ENCODE data around the gene MRPS27. TPM values are rescaled to one million over a fixed set of nuclear protein-coding genes. Genes with fewer than 3 reads are reported as not detected.

Gene MRPS27
- total and polyA plus RNA-seq, 2 of the 13 experiments (the other 11 are each of a cell fraction or from before 2014, with no cell fraction given), result 71.8 to 115 TPM

DNA sequence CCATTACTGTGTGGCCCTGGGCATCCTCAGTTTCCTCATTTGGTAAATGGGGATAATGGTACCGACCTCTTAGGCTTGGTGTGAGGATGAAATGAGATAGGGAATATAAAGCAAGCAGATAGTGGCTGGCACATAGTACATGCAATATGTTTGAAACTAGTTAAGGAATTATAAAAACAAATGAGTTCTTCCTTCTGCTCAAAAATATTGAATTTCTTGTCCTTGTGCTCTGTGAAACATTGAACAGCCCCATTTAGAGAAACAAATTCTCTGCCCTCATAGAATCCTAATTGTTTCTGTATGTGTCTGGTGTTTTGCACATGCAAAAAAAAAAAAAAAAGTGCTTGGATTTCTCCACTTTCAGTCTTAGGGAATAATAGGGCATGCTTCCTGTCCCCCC, 39.8 kb upstream of the MRPS27 start:
- WGBS (ENCODE audit: low lambda C conversion rate), result 93% methylated on average over 1 of the region's 1 CpG
- Histone ChIP-seq H2AFZ (ENCODE audit: low read length) (no peak overlapping the region), H4K20me1 (ENCODE audit: insufficient read depth, low read length) (no peaks in the 10 kb centered on the region), H3K9me3 (ENCODE audit: low read length) (no peaks in the 10 kb centered on the region), H3K4me2 (ENCODE audit: low read depth, low read length) (no peak overlapping the region), H3K27me3 (ENCODE audit: control insufficient read depth in 1 of 2, insufficient read depth in 2 of 2, low read length in 2 of 2) (no peaks in the 10 kb centered on the region), H3K4me3 (replicated peaks in 1 of 3; ENCODE audit: insufficient read depth in 1 of 3, low read depth in 2 of 3, low read length in 3 of 3) (no peak overlapping the region), H3K79me2 (ENCODE audit: insufficient read depth, low read length) (no peaks in the 10 kb centered on the region), H3K4me1 (ENCODE audit: insufficient read depth, low read length) (no peaks in the 10 kb centered on the region), H3K27ac (ENCODE audit: extremely low read length, insufficient read depth, low read length) (no peak overlapping the region), H3K36me3 (replicated peaks in 1 of 2; ENCODE audit: control insufficient read depth in 1 of 2, insufficient read depth in 2 of 2, low read length in 2 of 2) (peaks cover 5 to 41% of the 10 kb centered on the region in 2 experiments), H3K9ac (ENCODE audit: insufficient read depth, low read depth, low read length) (no peak overlapping the region)
- ATAC-seq (no peak), DNase-seq (ENCODE audit: low spot score) (no peak), FAIRE-seq (no peak)
- intact Hi-C loops (cut with micrococcal nuclease; ENCODE audit: unreplicated experiment) (no loop called here), in situ Hi-C loops (cut with HindIII; ENCODE audit: extremely low pct_ligation_motif_present, low pct_unique_long_range_greater_than_20kb) (loop anchor here (10.0 kb wide), 1 partner anchor 455 kb away; the partner anchor contains the start of gene TNPO1)
- ChIA-PET POLR2A (interaction anchor here (0.7 kb wide), 1 partner anchor 20 kb away, joined by 3 read pairs; no protein-coding TSS in a partner anchor), CTCF (ENCODE audit: low intra/inter-chr PET ratio, low total read pairs) (no interaction called here)
- TF ChIP-seq NCOA2 (CRISPR knock-in tag; IDR thresholded peaks at IDR 0.05) (no peak), ZNF749 (CRISPR knock-in tag; IDR thresholded peaks at IDR 0.05; ENCODE audit: borderline replicate concordance) (no peak)
- no TSS peak for BruUV-seq (replicated peaks)

DNA sequence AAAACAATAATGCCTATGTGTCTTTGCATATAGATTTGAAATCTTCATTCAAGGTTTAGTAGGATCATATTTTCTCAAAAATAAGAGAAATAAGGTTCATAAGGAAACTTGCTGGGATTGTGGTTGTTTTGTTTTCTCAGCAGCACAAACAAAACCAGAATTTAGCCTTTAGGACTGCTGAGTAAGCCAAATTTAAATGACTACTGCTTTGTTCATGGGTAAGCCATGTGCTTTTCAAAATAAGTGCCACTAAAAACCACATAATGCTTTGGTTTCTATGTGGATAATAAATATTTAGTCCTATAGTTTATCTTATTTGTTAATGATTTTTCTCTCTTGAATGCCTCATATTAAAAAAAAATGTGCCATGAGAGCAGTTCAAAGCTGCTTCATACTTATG, 38.9 kb upstream of the MRPS27 start:
- intact Hi-C loops (cut with micrococcal nuclease; ENCODE audit: unreplicated experiment), result no loop called here
- DNase-seq (ENCODE audit: low spot score) (no peak), FAIRE-seq (no peak), ATAC-seq (no peak)
- TF ChIP-seq CREM (IDR thresholded peaks at IDR 0.05), result no peak
- TF ChIP-seq CREM (CRISPR knock-in tag; IDR thresholded peaks at IDR 0.05), result no peak
- no peak for TF ChIP-seq CEBPG (CRISPR knock-in tag; IDR thresholded peaks at IDR 0.05)
- peak; percentile 74 for TF ChIP-seq MAFF (IDR thresholded peaks at IDR 0.05; ENCODE audit: low read depth, low read length)
- peak; percentile 63 to 79 for TF ChIP-seq MAFK (conservative IDR thresholded peaks at IDR 0.05 in 1 of 2, IDR thresholded peaks at IDR 0.05 in 1 of 2; ENCODE audit: low read length in 2 of 2)
- no peak for TF ChIP-seq RFXAP (CRISPR knock-in tag; IDR thresholded peaks at IDR 0.05; ENCODE audit: borderline replicate concordance)
- no peak for TF ChIP-seq SRSF4 (IDR thresholded peaks at IDR 0.05; ENCODE audit: low read depth, low read length, poor library complexity, severe bottlenecking)
- ChIA-PET CTCF (ENCODE audit: low intra/inter-chr PET ratio, low total read pairs) (no interaction called here), POLR2A (no interaction called here)
- in situ Hi-C loops (cut with HindIII; ENCODE audit: extremely low pct_ligation_motif_present, low pct_unique_long_range_greater_than_20kb), result no loop called here
- no peak overlapping the region for H3K27ac ChIP-seq (ENCODE audit: extremely low read length, insufficient read depth, low read length)
- H3K9me3 ChIP-seq (ENCODE audit: low read length), result no peaks in the 10 kb centered on the region
- no peaks in the 10 kb centered on the region for H4K20me1 ChIP-seq (ENCODE audit: insufficient read depth, low read length)
- no peak overlapping the region for H3K9ac ChIP-seq (ENCODE audit: insufficient read depth, low read depth, low read length)
- no peak overlapping the region for H2AFZ ChIP-seq (ENCODE audit: low read length)
- peaks cover 5 to 41% of the 10 kb centered on the region in 2 experiments for H3K36me3 ChIP-seq (replicated peaks in 1 of 2; ENCODE audit: control insufficient read depth in 1 of 2, insufficient read depth in 2 of 2, low read length in 2 of 2)
- no TSS peak for BruUV-seq (replicated peaks)
- H3K4me3 ChIP-seq (replicated peaks in 1 of 3; ENCODE audit: insufficient read depth in 1 of 3, low read depth in 2 of 3, low read length in 3 of 3), result no peak overlapping the region
- no peak overlapping the region for H3K4me2 ChIP-seq (ENCODE audit: low read depth, low read length)
- no peaks in the 10 kb centered on the region for H3K79me2 ChIP-seq (ENCODE audit: insufficient read depth, low read length)
- H3K27me3 ChIP-seq (ENCODE audit: control insufficient read depth in 1 of 2, insufficient read depth in 2 of 2, low read length in 2 of 2), result no peaks in the 10 kb centered on the region
- no peaks in the 10 kb centered on the region for H3K4me1 ChIP-seq (ENCODE audit: insufficient read depth, low read length)

Data from HepG2 (cell line).